HG03575 (cell line): Measurements from ENCODE around the gene CREB3L1.

Experiments
- ATAC-seq: cut with Tn5 transposase; IDR thresholded peaks from one replicate; pipeline ENCODE4 v1.9.1; 2021; ENCODE audit not compliant: unreplicated experiment, insufficient number of reproducible peaks, low FRiP score; ENCODE audit errors: extremely low read depth

The CREB3L1 gene

DNA sequence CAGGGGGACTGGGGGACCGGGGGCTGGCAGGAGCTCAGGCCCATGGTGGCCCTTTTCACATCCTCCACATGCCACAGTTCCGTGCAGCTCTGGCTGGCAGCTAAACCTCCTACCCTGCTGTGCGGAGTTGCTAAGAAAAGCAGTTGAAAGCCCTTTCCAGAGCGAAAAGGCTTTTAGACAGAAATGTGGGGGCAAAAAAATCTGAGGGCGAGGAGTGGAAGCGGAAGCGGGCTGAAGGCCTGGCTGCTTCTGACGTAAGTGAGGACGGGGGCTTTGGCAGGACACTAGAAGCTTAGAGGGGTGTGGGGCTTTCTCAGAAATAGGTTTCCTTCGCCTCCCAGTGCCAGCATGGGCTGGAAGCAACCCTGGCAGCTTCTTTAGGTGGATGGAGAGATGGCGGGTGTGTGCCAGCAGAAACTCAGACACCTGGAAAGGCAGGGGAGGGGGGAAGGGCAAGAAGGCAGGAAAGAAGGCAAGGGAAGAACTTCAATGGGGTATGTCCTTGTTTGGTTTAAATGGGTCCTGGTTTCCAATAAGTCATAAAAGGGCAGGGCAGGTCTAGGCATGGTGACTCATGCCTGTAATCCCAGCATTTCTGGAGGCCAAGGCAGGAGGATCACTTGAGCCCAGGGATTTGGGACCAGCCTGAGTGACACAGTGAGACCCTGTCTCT, 58.6 kb downstream of the CREB3L1 start:
- no peak for ATAC-seq

DNA sequence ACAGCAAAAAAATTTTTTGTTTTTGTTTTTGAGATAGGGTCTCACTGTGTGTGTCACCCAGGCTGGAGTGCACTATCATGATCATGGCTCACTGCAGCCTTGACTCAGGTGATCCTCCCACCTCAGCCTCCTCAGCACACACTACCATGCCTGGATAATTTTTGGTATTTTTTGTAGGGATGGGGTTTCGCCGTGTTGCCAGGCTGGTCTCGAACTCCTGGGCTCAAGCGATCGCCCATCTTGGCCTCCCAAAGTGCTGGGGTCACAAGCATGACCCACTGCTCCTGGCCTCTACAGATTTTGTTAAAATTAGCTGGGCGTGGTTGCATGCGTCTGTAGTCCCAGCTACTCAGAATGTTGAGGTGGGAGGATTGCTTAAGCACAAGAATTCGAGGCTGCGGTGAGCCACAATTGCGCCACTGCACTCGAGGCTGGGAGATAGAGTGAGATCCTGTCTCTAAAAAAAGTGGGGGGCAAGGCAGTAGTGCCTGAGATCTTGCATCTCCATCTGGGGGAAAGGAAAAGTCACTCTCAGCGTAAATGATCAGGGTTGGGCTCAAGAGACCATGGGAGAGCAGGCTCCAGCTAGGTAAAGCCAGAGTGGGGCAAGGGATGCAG, 59.2 kb downstream of the CREB3L1 start:
- ATAC-seq = no peak

- ATAC-seq = no peak
Observed at GRCh38 chr11:46337626-46338345, 60.3 kb downstream of the CREB3L1 start.

- no peak for ATAC-seq
Observed at GRCh38 chr11:46338636-46338987, 61.1 kb downstream of the CREB3L1 start.

GRCh38 chr11:46338988-46339666, 61.7 kb downstream of the CREB3L1 start:
- no peak for ATAC-seq

DNA sequence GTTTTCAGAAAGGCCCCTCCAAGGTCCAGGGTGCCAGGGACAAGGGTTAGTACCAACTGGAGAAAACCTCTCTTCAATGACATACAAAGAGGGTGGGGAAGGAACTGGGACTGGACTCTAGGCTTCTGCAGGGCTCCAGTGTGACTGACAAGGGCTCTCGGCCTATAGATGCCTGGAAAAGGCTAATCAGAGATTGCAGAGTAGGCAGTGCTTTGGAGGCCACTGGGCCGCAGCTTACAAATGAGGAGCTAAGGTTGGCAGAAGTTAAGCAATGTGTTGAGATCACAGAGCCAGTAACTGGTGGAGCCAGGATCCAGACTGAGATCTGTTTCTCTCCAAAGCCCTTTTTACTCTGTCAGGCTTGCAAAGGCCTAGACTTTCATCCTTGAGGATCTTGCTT, 62.4 kb downstream of the CREB3L1 start:
- ATAC-seq = no peak

DNA sequence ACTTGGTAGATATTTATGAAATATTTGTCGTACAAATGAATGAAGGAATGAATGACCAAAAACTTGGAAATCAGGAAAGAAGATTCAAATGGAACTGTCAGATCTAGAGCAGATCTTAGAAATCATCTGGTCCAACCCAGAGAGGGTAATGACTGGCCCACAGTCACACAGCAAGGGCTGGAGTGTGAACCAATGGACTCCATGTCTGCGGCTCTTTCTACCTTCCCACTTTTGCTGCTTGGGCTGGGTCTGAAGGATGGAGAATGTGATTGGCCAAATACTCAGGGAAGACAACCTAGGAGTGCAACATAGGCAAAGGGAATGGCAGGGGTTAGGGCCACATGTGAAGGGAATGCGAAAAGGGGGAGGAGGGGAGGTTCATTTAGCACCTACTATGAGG, 64.0 kb downstream of the CREB3L1 start:
- no peak for ATAC-seq

DNA sequence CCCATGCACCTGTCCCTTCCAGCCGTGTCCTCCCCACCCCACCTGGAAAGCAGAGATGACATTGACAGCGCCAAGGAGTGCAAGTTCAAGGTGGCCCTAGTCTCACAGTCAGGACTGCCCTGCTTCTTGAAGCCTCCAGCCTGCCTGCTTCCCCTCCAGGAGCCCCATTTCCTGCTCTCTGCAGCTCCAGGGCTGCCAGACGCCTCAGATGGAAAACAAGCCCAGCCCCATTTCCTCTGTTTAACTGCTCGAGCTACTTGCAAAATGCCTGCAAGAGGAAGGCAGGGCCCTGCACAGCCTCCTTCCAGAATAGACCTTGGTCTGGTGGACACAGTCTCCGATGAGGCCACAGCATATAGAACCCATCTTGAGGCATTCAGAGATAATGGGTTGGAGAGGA, 64.8 kb downstream of the CREB3L1 start:
- ATAC-seq = no peak

DNA sequence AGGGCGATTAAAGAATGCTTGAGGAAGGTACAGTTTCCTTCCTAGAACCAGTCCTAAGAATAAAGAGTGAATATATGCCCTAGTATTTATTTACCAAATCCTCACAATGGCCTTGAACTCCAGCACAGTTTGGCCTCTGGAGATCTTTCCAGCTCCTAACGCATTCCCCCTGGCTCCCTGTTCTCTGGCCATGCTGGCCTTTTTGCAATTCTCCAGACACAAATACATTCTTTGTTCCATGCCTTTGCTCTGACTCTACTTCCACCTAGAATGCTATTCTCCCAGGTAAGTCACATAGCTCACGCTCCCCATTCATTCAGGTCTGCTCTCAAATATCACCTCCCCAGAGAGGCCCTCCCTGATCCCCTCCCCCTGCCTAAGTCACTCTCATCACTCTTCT, 66.1 kb downstream of the CREB3L1 start:
- ATAC-seq = no peak

DNA sequence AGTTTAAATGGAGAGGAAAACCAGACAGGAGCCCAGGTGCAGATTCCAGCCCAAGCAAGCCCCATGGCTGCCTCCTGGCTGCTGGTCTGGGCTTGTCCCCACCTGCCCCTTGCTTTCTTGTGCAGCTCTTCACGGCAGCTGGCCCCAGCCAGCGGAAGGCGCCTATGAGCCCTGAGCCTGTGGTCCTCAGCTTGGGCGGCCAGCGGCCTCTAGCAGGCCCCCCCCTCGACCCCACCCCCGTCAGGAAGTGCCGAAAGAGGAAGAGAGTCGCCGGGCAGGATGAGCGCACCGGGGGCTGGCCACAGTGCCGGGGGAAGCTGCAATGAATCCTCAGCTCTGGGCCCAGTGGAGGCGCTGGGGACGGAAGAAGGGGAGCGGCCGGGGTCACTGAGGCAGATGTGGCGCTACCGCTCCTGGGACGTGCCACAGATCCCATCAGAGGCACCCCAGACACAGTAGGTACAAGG, 67.7 kb downstream of the CREB3L1 start:
- ATAC-seq = no peak

DNA sequence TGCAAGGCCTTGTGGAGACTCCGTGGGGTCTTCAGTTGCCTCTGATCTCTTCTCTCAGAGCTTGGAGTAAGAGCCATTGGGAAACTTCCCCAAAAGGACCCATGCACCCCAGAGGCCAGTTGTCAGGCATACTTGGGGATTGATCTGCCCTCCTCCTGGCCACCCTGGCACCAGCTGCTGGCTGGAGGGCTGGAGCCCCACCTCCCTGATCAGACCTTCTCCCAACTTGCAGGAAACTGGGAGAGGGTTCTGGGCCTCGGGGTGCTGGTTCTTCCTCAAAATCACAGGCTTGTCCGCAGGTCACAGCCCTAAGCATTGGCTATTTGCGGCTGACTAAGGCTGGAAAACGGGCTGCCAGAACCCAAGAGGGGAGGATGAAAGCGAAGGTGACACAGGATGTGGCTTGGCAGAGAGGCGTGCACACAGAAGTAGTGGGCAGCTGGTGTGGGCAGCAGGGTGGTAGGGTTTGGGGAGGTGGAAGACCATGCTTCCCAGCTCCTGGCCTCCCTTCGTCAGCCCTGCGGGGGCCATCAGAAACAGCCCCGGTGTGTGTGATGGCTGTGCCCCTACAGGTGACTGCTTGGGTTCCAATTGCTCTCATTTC, 68.5 kb downstream of the CREB3L1 start:
- ATAC-seq = no peak

- ATAC-seq = no peak
Observed at GRCh38 chr11:46346886-46347636, 69.6 kb downstream of the CREB3L1 start, which contains the start of gene DGKZ. TSS of gene DGKZ (plus strand) at chr11:46347463. CDS start at chr11:46347660, 197 bp downstream.

- ATAC-seq = no peak
Observed at GRCh38 chr11:46347637-46348311, 70.3 kb downstream of the CREB3L1 start.

- ATAC-seq = no peak
Observed at GRCh38 chr11:46348566-46349401, 71.3 kb downstream of the CREB3L1 start.

GRCh38 chr11:46350695-46351094, 73.2 kb downstream of the CREB3L1 start:
- no peak for ATAC-seq

DNA sequence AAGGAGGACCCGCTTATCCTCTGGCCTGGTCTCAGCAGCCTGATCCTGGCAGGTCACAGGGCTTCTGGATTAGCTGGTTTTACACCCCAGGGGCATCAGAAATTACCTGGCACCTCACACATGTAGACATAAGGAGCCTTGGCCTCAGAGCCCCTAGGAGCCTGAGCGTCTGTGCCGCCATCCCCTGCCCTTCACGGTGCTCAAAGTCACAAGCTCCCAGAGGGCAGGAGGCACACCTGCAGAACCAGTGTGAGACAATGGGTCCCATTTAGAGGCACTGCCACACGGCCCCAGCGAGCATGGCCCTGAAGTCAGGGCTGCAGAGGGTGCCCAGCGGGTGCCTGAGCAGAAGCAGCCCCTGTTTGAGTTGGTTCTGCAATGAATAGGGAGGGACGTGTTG, 73.7 kb downstream of the CREB3L1 start:
- ATAC-seq = no peak

GRCh38 chr11:46351606-46352005, 74.1 kb downstream of the CREB3L1 start:
- ATAC-seq = no peak
